Measurements from ENCODE around the gene TMEM225.

GRCh38 chr11:123903932-123904331 is 18.5 kb upstream of the TMEM225 start:
- TF ChIP-seq CTCF (conservative IDR thresholded peaks at IDR 0.05 in 1 of 2, IDR thresholded peaks at IDR 0.05 in 1 of 2; ENCODE audit: extremely low read depth in 1 of 2, insufficient read depth in 1 of 2, low read depth in 1 of 2, low read length in 2 of 2) = no peak
- TF ChIP-seq EZH2 (IDR thresholded peaks at IDR 0.05; ENCODE audit: borderline replicate concordance, low read length) = no peak
